GM19025 (cell line): ENCODE measurements around the gene SOX6.

ENCODE experiments used
- ATAC-seq: cut with Tn5 transposase; IDR thresholded peaks from one replicate; pipeline ENCODE4 v1.9.1; 2021; ENCODE audit warnings: mild to moderate bottlenecking, low read depth, moderate library complexity; ENCODE audit not compliant: unreplicated experiment

Gene SOX6

GRCh38 chr11:16322190-16322589, 34.2 kb downstream of the SOX6 start:
- ATAC-seq = no peak

GRCh38 chr11:16321148-16321547, 35.2 kb downstream of the SOX6 start:
- no peak for ATAC-seq

GRCh38 chr11:16318320-16318719, 38.0 kb downstream of the SOX6 start:
- ATAC-seq = no peak

GRCh38 chr11:16317712-16318111, 38.6 kb downstream of the SOX6 start:
- ATAC-seq = no peak

GRCh38 chr11:16313846-16314245, 42.5 kb downstream of the SOX6 start:
- ATAC-seq = no peak

- no peak for ATAC-seq
Measured at GRCh38 chr11:16312233-16312765, 44.0 kb downstream of the SOX6 start.

GRCh38 chr11:16311831-16312230, 44.5 kb downstream of the SOX6 start:
- no peak for ATAC-seq

- ATAC-seq = no peak
Measured at GRCh38 chr11:16310943-16311342, 45.4 kb downstream of the SOX6 start.

- no peak for ATAC-seq
Measured at GRCh38 chr11:16309226-16309625, 47.1 kb downstream of the SOX6 start.

GRCh38 chr11:16301462-16301861, 54.9 kb downstream of the SOX6 start:
- ATAC-seq = no peak

GRCh38 chr11:16299884-16300782, 56.2 kb downstream of the SOX6 start:
- no peak for ATAC-seq

GRCh38 chr11:16299390-16299789, 57.0 kb downstream of the SOX6 start:
- ATAC-seq = no peak

GRCh38 chr11:16297332-16297731, 59.0 kb downstream of the SOX6 start:
- no peak for ATAC-seq

GRCh38 chr11:16296273-16296672, 60.1 kb downstream of the SOX6 start:
- no peak for ATAC-seq

GRCh38 chr11:16295592-16295991, 60.8 kb downstream of the SOX6 start:
- no peak for ATAC-seq

GRCh38 chr11:16293204-16293681, 63.1 kb downstream of the SOX6 start:
- ATAC-seq = no peak

GRCh38 chr11:16292167-16292859, 64.0 kb downstream of the SOX6 start:
- no peak for ATAC-seq

- no peak for ATAC-seq
Measured at GRCh38 chr11:16291729-16292128, 64.6 kb downstream of the SOX6 start.

- ATAC-seq = no peak
Measured at GRCh38 chr11:16289541-16289940, 66.8 kb downstream of the SOX6 start.

- ATAC-seq = no peak
Measured at GRCh38 chr11:16287630-16288280, 68.6 kb downstream of the SOX6 start.

- no peak for ATAC-seq
Measured at GRCh38 chr11:16286095-16286494, 70.3 kb downstream of the SOX6 start.
